KMS-11 (cell line): Measurements from ENCODE around the gene SERHL2.
"Not testable (repeated sequence)": the region's sequence is repeated elsewhere in the genome, so short reads cannot be mapped to it uniquely, and the experiment has no call there.

Experiments
- H2AFZ ChIP-seq: fragments of 200-600 bp; sonication (generic); 2 replicates; pipeline ENCODE4 v1.6.1; 2016; ENCODE audit warnings: antibody characterized with exemption, mixed run types, low read depth
- H3K27ac ChIP-seq: fragments of 200-600 bp; sonication (generic); 2 replicates; pipeline ENCODE4 v1.6.1; 2016; ENCODE audit warnings: mild to moderate bottlenecking, mixed run types
- H3K27me3 ChIP-seq: fragments of 200-600 bp; sonication (generic); 2 replicates; pipeline ENCODE4 v1.6.1; 2017; ENCODE audit warnings: mild to moderate bottlenecking, low read depth, mixed run types, moderate library complexity; ENCODE audit not compliant: insufficient read depth
- H3K36me3 ChIP-seq: fragments of 200-600 bp; sonication (generic); 2 replicates; pipeline ENCODE4 v1.6.1; 2017; ENCODE audit warnings: mild to moderate bottlenecking, mixed run types; ENCODE audit not compliant: insufficient read depth
- H3K4me1 ChIP-seq: fragments of 200-600 bp; sonication (generic); 2 replicates; pipeline ENCODE4 v1.6.1; 2016; ENCODE audit warnings: mild to moderate bottlenecking, low read depth, mixed run types; ENCODE audit not compliant: poor library complexity, severe bottlenecking
- H3K4me2 ChIP-seq: fragments of 200-600 bp; sonication (generic); 2 replicates; pipeline ENCODE4 v1.7.0; 2016; ENCODE audit warnings: mild to moderate bottlenecking, mixed run types
- H3K4me3 ChIP-seq: fragments of 200-600 bp; sonication (generic); IDR thresholded peaks from 2 replicates; pipeline ENCODE4 v1.6.1; 2017; ENCODE audit warnings: low read depth, low read length, mixed read lengths; ENCODE audit not compliant: insufficient read depth
- H3K79me2 ChIP-seq: fragments of 200-600 bp; sonication (generic); 2 replicates; pipeline ENCODE4 v1.6.1; 2016; ENCODE audit warnings: low read depth, mixed run types; ENCODE audit not compliant: insufficient read depth
- H3K9ac ChIP-seq: fragments of 200-600 bp; sonication (generic); 2 replicates; pipeline ENCODE4 v1.6.1; 2016; ENCODE audit warnings: mild to moderate bottlenecking, mixed run types
- H4K20me1 ChIP-seq: fragments of 200-600 bp; sonication (generic); 2 replicates; pipeline ENCODE4 v1.6.1; 2016; ENCODE audit warnings: mild to moderate bottlenecking, mixed run types; ENCODE audit not compliant: insufficient read depth
- TF ChIP-seq, protein P1 (sequence below): fragments of 200-600 bp; sonication (generic); conservative IDR thresholded peaks from 2 replicates; pipeline ENCODE4 v1.6.1; 2017; ENCODE audit warnings: low read depth, mild to moderate bottlenecking, antibody characterized with exemption, low read length, moderate library complexity, mixed read lengths

The SERHL2 gene

DNA sequence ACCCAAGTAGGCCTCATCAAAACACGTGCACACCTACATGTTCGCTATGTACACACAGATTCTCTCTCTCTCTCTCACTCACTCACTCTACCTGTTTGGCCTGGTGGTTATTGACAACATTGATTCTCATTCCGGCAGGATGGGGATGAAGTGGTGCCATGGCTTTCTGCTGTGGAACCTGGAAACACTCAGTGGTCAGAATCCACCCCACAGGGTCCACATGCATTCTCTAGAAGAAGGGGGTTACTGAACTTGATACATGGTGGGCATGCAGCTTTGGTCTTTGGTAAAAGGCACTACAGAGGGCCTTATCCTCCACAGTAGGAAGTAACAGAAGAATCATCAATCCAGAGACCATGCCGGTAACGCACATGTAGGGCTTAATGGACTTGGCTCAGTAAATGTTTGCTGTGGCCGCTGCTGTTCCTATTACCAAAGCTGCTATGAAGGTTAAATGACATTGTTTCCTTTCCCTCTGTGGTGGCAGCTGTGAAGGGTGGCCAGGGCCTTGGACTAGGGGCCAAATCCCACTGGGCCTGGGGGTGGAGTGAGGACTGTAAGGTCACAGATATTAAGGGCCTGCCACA lies 48.2 kb downstream of the SERHL2 start:
- Histone ChIP-seq H3K4me3 (no peak overlapping the region), H2AFZ (no peak overlapping the region), H3K4me1 (no peaks in the 10 kb centered on the region), H3K79me2 (peaks cover 61% of the 10 kb centered on the region), H3K36me3 (peaks cover 12% of the 10 kb centered on the region; the same call in 1 of the 2 replicates), H3K9ac (no peak overlapping the region), H3K27ac (no peak overlapping the region), H3K27me3 (no peaks in the 10 kb centered on the region), H4K20me1 (no peaks in the 10 kb centered on the region; the same call in 1 of the 2 replicates), H3K4me2 (no peak overlapping the region)
- TF ChIP-seq, protein P1, sequence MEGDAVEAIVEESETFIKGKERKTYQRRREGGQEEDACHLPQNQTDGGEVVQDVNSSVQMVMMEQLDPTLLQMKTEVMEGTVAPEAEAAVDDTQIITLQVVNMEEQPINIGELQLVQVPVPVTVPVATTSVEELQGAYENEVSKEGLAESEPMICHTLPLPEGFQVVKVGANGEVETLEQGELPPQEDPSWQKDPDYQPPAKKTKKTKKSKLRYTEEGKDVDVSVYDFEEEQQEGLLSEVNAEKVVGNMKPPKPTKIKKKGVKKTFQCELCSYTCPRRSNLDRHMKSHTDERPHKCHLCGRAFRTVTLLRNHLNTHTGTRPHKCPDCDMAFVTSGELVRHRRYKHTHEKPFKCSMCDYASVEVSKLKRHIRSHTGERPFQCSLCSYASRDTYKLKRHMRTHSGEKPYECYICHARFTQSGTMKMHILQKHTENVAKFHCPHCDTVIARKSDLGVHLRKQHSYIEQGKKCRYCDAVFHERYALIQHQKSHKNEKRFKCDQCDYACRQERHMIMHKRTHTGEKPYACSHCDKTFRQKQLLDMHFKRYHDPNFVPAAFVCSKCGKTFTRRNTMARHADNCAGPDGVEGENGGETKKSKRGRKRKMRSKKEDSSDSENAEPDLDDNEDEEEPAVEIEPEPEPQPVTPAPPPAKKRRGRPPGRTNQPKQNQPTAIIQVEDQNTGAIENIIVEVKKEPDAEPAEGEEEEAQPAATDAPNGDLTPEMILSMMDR, result no peak

DNA sequence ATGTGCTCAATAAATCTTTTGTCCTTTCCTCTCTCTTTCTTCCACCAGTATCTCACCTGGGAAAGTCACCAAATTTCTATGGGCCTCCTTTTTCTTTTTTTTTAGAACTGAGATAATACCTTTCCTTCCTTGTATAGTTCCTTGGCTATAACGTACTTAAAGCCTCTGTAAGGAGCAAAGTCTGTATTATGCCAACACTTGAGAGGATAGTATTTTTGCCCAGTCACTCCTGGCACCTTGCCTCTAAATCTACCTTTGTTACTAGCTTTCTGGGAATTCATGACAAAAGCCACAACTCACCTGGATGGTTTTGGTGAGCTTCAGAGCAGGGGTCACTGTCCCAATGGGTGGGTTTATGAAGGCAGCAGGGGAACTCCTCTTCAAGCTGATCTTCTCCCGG lies 48.7 kb downstream of the SERHL2 start:
- H3K36me3 ChIP-seq, result peaks cover 12% of the 10 kb centered on the region; the same call in 1 of the 2 replicates
- no peak overlapping the region for H2AFZ ChIP-seq
- H3K4me3 ChIP-seq, result no peak overlapping the region
- H3K27ac ChIP-seq, result no peak overlapping the region
- no peaks in the 10 kb centered on the region for H3K27me3 ChIP-seq
- no peaks in the 10 kb centered on the region for H3K4me1 ChIP-seq
- TF ChIP-seq, protein P1, result no peak
- H3K4me2 ChIP-seq, result no peak overlapping the region
- no peak overlapping the region for H3K9ac ChIP-seq
- no peaks in the 10 kb centered on the region; the same call in 1 of the 2 replicates for H4K20me1 ChIP-seq
- peaks cover 65% of the 10 kb centered on the region for H3K79me2 ChIP-seq

DNA sequence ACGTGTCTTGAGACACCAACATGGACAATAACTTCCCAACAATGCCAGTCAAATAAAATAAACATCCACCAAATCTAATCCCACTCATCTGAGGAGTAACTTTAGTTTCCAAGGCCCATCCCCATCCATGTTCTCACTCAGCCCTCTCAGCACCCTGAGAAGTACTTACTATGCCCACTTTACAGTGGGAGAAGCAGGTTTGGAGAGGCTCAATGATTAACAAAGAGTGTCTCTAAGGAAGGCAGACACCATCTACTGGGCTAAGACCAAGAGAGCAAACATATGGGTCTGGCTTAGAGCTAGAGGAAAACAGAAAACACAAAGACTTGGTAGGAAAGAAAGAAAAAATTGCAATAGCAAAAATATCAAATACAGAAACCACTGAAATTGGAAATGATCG lies 49.7 kb downstream of the SERHL2 start:
- no peak overlapping the region for H3K27ac ChIP-seq
- H3K4me2 ChIP-seq, result no peak overlapping the region
- H3K4me3 ChIP-seq, result no peak overlapping the region
- H3K27me3 ChIP-seq, result no peaks in the 10 kb centered on the region
- no peaks in the 10 kb centered on the region for H3K4me1 ChIP-seq
- no peaks in the 10 kb centered on the region; the same call in 1 of the 2 replicates for H4K20me1 ChIP-seq
- no peak overlapping the region for H3K9ac ChIP-seq
- peaks cover 73% of the 10 kb centered on the region for H3K79me2 ChIP-seq
- H3K36me3 ChIP-seq, result peaks cover 11% of the 10 kb centered on the region; the same call in 1 of the 2 replicates
- TF ChIP-seq, protein P1, result no peak
- no peak overlapping the region for H2AFZ ChIP-seq

DNA sequence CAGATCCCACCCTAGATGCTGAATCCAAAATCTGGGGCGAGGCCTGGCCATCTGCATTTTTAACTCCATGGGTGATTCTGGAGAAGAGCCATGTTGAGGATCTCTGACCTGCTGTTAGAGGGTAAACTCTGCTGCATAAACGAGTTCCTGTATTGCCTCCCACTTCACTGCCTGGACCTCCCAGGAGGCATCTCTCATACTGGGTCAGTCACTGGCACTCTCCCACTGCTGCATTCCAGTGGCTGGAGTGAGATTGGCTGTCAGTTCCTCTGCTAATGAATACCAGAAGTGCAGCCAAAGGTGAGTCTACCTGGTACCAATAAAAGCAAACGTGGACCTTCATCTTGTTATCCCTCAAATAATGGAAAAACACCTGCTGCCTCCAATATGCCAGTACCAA lies 50.6 kb downstream of the SERHL2 start:
- Histone ChIP-seq H3K79me2 (peaks cover 83% of the 10 kb centered on the region), H3K27me3 (no peaks in the 10 kb centered on the region), H2AFZ (no peak overlapping the region), H3K4me2 (no peak overlapping the region), H3K27ac (no peak overlapping the region), H3K4me1 (no peaks in the 10 kb centered on the region), H4K20me1 (no peaks in the 10 kb centered on the region; the same call in 1 of the 2 replicates), H3K4me3 (no peak overlapping the region), H3K9ac (no peak overlapping the region), H3K36me3 (peaks cover 3% of the 10 kb centered on the region; the same call in 1 of the 2 replicates)
- TF ChIP-seq, protein P1, result no peak

DNA sequence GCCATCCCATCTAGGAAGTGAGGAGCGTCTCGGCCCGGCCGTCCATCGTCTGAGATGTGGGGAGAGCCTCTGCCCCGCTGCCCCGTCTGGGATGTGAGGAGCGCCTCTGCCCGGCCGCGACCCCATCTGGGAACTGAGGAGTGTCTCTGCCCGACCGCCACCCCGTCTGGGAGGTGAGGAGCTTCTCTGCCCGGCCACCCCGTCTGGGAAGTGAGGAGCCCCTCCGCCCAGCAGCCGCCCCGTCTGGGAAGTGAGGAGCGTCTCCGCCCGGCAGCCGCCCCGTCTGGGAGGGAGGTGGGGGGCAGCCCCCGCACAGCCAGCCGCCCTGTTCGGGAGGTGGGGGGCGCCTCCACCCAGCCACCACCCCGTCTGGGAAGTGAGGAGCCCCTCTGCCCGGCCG lies 53.9 kb downstream of the SERHL2 start:
- H3K9ac ChIP-seq, H3K27me3 ChIP-seq, H3K27ac ChIP-seq, H3K4me1 ChIP-seq, H3K4me3 ChIP-seq, H2AFZ ChIP-seq, H3K4me2 ChIP-seq, H4K20me1 ChIP-seq, H3K36me3 ChIP-seq: not testable (repeated sequence)
- H3K79me2 ChIP-seq, result peaks cover 97% of the 10 kb centered on the region
